ENCODE results near the gene DNAI1.

- TF ChIP-seq CTCF (IDR thresholded peaks at IDR 0.05; ENCODE audit: insufficient read depth, low read length, poor library complexity, severe bottlenecking) (no peak), EZH2phosphoT487 (conservative IDR thresholded peaks at IDR 0.05; ENCODE audit: low read length) (no peak)
Measured at GRCh38 chr9:34499076-34499475, 40.5 kb downstream of the DNAI1 start.

Measured in SU-DHL-6 (cell line).